ENCODE data around the gene PLCB4. TPM values are rescaled to one million over a fixed set of nuclear protein-coding genes. Genes with fewer than 3 reads are reported as not detected.
"Not testable (repeated sequence)": the region's sequence is repeated elsewhere in the genome, so short reads cannot be mapped to it uniquely, and the experiment has no call there.

The PLCB4 gene
- polyA plus RNA-seq, 1 experiment = 8.8 TPM

DNA sequence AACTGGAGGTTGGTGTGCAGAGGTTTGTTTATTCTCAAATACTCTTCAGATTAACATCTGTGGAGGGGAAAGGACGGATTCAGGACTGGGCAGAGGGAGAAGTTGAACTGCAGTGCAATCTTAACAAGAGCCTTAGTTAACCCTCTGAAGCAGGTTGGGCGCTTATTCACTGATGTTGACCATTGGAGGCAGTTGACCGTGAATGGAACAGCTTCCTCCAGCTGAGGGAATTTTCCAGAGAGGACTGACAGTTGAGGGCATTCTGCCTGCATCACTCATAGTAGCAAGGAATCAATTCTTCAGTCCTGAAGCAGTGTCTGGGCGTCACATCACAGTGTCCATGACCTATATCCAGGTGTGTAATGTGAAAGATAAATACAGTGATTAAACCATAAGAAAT is 80.9 kb downstream of the PLCB4 start:
- H3K27me3 ChIP-seq (ENCODE audit: control insufficient read depth, insufficient read depth, low read length) = no peaks in the 10 kb centered on the region
- POLR2A ChIA-PET = no interaction called here
- no peaks in the 10 kb centered on the region for H3K36me3 ChIP-seq (ENCODE audit: control insufficient read depth, insufficient read depth, low read length)
- DNase-seq (ENCODE audit: low read depth) = no peak
- no peak overlapping the region for H3K4me3 ChIP-seq (ENCODE audit: low read depth, low read length)
- CTCF ChIA-PET = no interaction called here
- no peak for TF ChIP-seq CTCF (IDR thresholded peaks at IDR 0.05; ENCODE audit: insufficient read depth, low read depth, low read length)

DNA sequence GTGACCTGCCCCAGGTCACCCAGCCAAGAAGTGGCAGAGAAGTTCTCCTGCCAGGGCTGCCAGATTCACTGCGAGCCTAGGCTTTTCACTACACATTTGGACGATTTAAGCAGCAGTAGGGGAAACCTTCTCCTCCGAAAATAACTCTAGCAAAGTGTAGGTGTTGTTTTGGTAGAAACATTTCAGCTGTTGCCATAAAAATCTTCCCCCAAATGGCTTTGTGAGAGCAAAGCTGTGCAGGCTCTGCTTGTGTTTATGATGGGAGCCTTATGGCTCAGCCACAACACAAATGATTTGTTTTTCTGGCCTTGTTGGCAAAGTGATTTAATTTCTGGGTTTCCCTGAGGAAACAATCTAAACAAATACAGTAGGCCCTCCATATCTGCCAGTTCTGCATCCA is 81.8 kb downstream of the PLCB4 start:
- POLR2A ChIA-PET = no interaction called here
- CTCF ChIA-PET = no interaction called here
- Histone ChIP-seq H3K36me3 (ENCODE audit: control insufficient read depth, insufficient read depth, low read length) (no peaks in the 10 kb centered on the region), H3K4me3 (ENCODE audit: low read depth, low read length) (no peak overlapping the region), H3K27me3 (ENCODE audit: control insufficient read depth, insufficient read depth, low read length) (no peaks in the 10 kb centered on the region)
- no peak for DNase-seq (ENCODE audit: low read depth)
- TF ChIP-seq CTCF (IDR thresholded peaks at IDR 0.05; ENCODE audit: insufficient read depth, low read depth, low read length) = no peak

DNA sequence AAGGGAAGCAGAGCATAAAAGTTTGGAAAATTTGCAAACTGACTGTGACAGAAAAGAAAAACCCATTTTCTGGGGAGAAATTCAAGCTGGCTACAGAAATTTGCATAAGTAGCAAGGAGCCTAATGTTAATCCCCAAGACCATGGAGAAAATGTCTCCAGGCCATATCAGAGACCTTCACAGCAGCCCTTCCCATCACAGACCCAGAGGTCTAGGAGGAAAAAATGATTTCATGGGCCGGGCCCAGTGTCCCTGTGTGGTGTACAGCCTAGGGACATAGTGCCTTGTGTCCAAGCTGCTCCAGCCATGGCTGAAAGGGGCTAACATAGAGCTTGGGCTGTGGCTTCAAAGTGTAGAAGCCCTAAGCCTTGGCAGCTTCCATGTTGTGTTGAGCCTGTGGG is 83.3 kb downstream of the PLCB4 start:
- POLR2A ChIA-PET = not testable (repeated sequence)

GRCh38 chr20:9154464-9155024 is 85.7 kb downstream of the PLCB4 start:
- ChIA-PET CTCF (interaction anchor here (0.6 kb wide), 1 partner anchor 8 kb away, joined by 5 read pairs; no protein-coding TSS in a partner anchor), POLR2A (no interaction called here)
- DNase-seq (ENCODE audit: low read depth) = no peak
- H3K4me3 ChIP-seq (ENCODE audit: low read depth, low read length) = no peak overlapping the region
- H3K27me3 ChIP-seq (ENCODE audit: control insufficient read depth, insufficient read depth, low read length) = no peaks in the 10 kb centered on the region
- no peak for TF ChIP-seq CTCF (IDR thresholded peaks at IDR 0.05; ENCODE audit: insufficient read depth, low read depth, low read length)
- no peaks in the 10 kb centered on the region for H3K36me3 ChIP-seq (ENCODE audit: control insufficient read depth, insufficient read depth, low read length)

More for the DNA sequence above, 83.3 kb downstream of the PLCB4 start:
- DNase-seq (ENCODE audit: low read depth); CTCF ChIA-PET; H3K36me3 ChIP-seq (ENCODE audit: control insufficient read depth, insufficient read depth, low read length); H3K4me3 ChIP-seq (ENCODE audit: low read depth, low read length); H3K27me3 ChIP-seq (ENCODE audit: control insufficient read depth, insufficient read depth, low read length): not testable (repeated sequence)

DNA sequence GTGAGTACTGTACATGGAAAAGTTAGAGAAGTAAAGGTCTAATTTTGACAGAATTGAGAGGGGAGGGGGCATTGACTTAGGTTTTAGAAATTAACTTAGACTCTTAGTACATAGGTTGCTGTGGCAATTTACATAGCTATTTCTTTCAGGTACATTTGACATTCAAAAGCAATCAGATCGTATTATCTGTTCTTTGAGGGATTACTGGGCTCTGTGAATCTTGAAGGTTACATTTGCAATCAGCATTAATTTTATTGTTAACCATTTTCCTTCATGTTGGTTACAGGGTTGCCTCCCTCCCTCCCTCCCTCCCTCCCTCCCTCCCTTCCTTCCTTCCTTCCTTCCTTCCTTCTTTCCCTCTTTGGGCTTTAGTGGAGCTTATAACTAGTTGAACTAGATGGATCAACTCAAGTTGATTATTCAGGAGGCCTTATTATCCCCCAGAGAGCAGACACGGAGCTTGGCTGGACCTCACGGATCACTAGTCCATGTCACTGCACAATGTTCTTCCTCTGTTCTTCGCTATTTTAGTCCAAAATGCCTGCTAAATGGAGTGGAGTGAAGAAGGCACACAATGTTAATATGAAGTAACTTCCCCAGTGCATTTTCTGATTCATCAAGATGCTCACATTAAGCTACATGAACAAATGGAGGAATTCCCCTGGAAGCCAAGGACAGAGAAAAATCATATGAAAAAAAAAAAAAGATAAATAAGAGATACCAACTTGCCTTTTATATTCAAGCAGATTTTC is 87.8 kb downstream of the PLCB4 start:
- no peaks in the 10 kb centered on the region for H3K36me3 ChIP-seq (ENCODE audit: control insufficient read depth, insufficient read depth, low read length)
- DNase-seq (ENCODE audit: low read depth) = no peak
- H3K27me3 ChIP-seq (ENCODE audit: control insufficient read depth, insufficient read depth, low read length) = no peaks in the 10 kb centered on the region
- CTCF ChIA-PET = no interaction called here
- POLR2A ChIA-PET = no interaction called here
- H3K4me3 ChIP-seq (ENCODE audit: low read depth, low read length) = no peak overlapping the region
- no peak for TF ChIP-seq CTCF (IDR thresholded peaks at IDR 0.05; ENCODE audit: insufficient read depth, low read depth, low read length)

Measured in BJ (cell line).